GDM1 (cell line): ENCODE data around the gene CALD1.

ENCODE experiments used
- DNase-seq: peaks from one replicate; lab custom pipeline; 2025; lab: John Stamatoyannopoulos, UW

CALD1 gene

DNA sequence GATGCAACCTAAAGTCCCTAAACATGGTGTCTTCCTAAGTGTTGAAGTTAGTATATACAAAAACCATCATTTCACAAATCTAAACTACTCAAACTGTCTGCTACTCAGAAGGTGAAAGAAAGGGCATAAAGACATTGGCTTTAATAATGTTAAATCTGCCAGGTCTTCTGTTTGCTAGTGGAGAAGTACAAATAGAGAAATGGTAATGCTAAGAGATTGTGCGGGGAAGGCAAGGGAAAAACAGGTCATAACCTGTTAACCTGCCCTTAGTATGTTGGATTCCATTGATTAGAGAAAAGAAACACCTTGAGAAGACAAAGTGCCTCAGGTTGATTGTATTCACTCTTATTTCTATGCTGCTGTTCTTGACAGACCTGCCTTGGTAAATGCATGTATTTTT is 80.3 kb downstream of the CALD1 start:
- no peak for DNase-seq

DNA sequence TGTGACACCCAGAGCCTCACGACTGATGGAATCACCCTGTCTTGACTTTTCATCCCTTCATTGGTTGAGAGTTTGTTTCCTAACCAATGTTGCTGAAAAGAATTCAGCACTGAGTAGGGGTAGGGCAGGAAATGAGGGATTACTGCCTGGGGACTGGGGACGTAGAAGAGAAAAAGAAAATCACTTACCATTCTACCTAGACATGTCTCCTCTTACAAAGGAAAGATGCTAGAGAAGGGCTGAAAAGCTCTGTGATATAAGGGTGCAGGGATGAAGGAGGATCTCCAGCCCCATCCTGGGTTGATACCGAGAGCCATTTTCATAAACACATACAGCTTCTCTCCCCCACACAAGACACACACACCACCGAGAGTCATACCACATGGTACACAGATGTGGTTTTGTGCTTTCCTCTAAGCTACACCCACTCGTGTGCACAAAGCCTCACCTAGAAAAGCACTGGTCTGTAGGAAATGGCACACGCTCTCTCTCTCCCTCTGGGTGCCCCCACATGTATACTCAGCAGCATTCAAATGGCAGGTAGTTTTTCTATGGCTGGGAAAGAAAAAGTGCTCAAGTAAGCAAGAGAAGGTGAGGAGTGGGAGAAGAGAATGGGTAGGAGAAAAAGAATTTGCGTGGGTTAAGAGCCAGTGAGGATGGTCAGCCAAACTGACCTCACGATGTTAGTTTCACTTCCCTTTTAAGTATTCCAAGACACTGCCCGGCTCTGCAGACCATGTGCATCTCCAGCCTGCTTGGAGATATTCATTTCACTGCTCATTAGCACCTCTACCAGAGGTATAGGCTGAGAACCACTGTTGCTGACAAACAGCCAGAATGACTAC is 85.8 kb downstream of the CALD1 start:
- DNase-seq: no peak

DNA sequence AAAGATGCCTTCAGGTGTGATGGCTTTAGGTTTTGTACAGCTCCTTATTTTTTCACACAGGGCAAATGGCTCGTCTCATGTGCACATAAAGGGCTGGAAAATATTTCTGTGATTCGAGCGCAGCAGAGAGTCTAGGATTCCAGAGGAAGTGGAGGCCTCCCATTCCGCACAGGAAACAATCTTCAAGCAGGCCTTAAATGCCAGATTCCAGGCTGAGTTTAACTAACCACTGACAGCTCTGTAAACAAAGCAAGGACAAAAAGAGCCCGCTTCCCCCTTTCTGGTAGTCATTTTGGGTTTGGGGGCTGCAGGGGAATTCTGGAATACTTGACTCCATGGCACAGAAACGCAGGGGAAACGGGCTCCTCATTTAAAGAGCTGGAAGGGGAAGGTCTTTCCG is 87.2 kb downstream of the CALD1 start:
- DNase-seq: no peak

DNA sequence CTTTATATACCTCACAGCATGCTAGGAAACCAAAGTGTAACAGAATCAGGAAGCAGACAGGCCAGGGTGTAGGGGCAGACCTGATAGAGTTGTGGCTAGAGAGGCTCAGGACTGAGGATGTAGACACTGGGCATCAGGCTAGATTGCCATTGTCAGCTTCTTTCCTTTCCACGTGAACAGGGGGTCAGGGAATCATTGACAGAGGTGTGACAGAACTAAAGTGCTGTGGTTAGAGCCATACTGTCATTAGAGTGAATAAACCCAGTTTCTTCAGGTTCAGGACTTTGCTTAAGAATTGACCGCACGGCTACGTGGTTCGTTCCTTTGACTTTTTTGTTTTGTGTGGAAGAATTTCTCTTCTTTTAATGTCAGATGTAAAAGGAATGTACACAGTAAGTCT is 90.7 kb downstream of the CALD1 start:
- DNase-seq: no peak

DNA sequence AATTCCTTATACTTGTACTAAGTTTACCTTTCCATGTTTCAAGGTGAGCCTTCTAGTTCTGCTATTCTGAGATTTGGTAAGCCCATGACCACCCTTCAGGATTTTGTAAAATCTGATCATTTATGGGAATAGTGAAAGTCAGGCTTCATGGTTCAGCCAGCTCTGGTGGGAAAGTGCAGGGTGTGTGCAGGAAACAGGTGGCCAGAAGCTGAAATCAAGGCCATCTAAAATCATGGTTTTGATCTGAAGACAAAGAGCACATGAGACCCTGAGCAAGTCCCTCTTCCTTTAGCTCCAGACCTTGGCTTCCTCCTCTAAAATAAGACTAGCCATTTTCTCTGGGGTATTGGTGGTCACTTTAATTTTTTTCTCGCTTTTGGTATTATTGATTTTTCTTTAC is 91.3 kb downstream of the CALD1 start:
- no peak for DNase-seq

DNA sequence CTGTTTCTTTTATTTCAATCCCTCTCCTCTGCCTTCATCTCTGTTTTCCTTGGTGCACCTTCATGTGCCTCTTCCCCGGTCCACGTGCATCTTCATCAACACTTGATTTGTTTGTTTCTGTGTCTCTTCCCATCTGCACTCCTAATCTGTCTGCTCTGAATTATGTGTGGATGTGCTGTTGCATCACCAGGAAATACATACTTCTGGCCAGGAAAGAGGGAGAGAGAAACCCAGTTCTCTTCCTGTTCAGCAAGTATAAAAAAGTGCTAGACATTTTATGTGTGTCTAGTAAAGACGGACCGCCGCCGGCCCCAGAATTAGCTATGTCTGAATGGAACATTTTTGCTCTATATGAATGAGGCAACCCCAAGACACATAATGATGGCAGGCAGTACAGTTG is 93.8 kb downstream of the CALD1 start:
- no peak for DNase-seq

DNA sequence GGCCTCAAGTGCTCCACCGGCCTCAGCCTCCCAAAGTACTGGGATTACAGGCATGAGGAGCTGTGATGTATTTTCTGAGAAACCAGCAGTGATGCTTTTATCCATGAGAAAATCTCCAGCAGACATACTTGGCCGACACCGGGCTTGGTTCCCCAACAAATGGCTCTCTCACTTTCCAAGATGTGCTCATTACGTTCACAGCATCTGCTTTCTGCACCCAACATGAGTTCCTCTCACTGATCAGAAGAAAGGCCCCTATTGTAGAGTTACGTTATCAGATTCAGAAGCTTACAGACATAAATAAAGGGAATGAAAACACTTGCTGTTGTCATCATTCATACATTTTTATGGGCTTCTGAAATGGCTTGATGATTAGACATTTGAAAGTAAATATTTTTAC is 95.0 kb downstream of the CALD1 start:
- DNase-seq: no peak

DNA sequence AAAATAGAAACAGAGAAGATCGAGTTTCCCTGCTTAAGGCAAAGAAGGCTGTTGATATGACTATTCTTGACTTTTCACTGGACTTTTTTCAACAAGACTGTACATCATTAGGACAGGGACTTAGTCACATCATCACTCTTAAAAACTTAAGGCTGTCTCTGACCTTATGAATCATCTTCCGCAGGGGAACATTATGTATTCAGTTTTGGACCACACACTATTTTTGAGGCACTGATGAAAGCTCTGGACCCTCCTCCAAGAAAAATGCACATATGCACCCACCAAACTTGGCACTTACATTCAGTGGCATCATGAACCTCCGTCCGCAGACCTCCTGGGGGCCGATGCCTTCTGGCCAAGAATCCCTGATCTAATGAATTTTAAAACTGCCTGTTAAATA is 96.4 kb downstream of the CALD1 start:
- DNase-seq: no peak

DNA sequence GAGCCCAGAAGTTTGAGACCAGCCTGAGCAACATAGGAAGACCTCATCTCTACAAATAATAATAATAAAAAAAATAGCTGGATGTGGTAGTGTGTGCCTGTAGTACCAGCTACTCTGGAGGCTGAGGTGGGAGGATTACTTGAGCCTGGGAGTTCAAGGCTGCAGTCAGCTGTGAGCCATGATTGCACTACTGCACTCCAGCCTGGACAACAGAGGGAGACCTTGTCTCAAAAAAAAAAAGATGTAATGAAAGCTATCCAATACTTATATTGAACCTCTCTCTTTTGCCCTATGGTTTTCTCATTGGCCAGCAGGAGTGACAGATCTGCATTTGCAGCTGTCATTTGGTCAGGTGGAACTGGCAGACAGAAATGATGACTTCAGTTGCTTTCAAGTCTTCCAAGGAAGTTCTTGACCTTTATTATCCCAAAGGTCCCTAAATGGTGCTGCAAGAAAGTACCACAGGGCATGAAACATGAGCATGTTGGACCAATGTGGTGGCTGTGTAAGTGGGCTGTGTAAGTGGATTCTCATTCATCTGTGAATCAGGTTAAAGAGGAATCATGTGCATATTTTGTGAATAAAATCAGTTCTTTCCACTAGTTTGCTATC is 99.4 kb downstream of the CALD1 start:
- DNase-seq: no peak

DNA sequence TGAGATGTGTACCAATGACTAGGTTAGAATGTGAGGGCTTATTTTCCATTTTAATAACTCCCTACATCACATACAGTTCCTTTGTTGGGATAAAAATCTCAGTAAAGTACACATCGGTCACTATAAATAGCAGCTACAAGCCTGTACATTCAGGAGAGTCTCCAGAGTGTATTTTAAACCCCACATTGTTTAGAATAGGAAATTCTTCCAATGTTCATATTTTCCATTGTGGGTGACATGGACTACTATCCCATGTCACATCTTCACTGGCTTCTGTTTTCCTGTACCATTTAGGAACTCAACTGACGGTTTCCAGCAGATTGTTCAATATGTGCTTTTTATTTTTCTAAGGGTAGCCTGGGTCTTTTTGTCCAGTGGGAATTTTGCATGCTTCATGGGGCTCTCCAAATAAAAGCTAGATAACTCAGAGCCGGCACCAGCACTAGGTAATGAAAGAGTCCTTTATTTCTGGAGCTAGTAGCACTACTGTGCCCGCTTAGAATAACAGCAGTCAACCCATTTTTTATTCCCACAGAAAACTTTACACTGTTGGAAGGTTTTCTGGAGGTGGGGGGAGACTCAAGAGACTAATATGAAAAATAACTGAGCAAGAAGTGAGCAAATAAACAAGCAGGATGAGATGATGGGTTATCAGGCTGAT is 100.5 kb downstream of the CALD1 start:
- no peak for DNase-seq

DNA sequence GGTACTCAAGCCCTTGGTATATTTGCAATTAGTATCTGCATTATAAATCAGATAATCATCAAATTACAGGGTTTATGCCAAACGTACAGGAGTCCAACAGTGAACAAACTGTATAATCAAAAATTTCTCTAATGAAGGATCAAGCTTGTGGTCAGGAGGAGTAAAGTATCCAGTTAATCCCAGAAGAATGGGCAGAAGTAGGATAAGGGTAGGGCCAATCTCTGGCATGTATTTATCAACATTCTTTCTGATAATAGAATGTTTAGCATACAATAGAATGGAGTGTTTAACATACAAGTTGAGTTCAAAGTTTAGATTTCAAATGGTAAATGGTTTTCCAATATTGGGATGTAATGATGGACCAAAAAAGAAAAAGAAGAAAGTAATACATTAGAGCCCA is 103.0 kb downstream of the CALD1 start:
- DNase-seq: no peak

DNA sequence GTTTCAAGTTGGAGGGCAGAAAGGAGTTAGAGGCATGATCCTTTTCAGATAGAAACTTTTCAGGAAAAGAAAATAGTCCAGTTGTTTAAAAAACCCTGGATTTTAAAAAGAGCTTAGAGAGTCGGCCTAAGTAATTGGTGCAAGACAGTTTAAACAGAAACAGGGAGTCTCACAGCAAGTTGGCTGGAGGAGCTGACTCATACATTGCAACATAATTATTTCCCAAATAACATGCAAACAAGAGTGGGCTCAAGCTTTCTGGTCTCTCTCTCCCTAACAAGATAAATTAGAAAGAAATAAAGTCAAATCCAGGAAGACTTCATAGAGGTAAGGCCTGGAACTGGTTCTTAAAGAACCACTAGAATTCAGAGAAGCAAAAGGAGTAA is 106.5 kb downstream of the CALD1 start:
- no peak for DNase-seq

DNA sequence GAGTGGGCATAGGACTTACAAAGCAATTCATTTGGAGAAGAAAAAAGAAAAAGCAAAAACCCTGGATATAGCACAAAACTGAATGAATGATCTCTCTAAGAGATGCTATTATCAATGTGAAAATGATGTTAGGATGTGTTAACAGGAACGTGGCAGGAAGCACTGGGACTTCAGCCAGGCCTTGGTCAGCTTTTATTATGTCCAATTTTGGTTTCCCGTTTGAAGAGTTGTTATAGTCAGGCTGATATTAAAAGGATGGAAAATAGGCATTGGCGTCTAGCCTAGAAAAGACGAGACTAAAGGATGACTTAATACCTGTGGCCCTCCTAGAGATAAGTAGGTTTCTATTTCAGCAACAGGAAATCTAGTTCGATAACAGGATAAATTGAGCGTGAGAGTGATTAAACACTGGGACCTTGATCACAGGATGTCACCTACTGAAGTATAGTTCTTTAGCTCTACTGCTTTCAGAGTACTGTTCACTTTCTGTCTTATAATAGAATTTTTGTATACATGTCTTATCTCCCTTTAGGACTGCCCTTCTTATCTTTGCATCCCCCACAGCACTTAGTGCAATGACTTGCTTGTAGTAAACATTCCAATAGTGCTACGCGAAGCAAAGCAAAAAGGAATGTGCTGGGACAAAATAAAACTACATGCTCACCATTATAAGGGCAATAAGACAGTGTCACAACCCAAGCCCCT is 107.1 kb downstream of the CALD1 start:
- DNase-seq: no peak

DNA sequence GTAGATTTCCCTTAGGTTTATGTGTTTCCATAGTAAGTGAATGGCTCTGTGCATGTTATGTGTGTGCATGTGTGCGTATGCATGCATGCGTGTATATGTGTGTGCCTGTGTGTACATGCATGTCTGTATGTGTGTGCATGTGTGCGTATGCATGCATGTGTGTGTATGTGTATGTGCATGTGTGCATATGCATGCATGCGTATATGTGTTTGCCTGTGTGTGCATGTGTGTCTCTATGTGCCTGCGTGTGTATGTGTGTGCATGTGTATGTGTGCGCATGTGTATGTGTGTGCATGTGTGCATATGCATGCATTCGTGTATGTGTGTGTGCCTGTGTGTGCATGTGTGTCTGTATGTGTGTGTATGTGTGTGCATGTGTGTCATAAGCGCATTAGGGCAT is 108.1 kb downstream of the CALD1 start:
- DNase-seq: no peak

DNA sequence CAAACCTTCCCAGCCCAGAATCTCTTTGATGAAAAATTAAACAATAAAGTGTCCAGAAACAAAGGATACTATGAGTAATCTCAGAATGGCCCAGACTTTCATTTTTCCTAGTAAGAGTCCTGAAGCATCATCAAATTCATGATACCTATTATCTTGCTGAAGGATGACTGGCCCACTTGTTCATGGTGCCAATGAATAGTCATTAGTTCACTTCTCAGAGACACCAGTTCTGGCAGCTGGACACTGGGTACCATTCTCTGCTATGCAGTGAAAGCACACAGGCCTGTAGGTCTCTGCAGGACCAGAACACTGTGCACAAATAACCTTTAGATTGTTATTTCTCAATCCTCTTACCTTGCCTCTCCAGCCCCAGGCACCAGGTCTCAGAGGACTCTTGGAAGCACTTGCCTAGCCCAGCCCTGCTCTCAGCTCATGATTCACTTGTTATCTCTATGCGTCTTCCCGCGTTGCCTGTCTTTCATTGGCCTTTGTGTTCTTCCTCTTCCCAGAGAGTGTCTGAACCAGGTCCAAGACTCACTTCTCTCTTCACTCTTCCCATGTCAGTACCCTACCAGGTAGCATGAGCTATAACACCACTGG is 108.8 kb downstream of the CALD1 start:
- DNase-seq: no peak

DNA sequence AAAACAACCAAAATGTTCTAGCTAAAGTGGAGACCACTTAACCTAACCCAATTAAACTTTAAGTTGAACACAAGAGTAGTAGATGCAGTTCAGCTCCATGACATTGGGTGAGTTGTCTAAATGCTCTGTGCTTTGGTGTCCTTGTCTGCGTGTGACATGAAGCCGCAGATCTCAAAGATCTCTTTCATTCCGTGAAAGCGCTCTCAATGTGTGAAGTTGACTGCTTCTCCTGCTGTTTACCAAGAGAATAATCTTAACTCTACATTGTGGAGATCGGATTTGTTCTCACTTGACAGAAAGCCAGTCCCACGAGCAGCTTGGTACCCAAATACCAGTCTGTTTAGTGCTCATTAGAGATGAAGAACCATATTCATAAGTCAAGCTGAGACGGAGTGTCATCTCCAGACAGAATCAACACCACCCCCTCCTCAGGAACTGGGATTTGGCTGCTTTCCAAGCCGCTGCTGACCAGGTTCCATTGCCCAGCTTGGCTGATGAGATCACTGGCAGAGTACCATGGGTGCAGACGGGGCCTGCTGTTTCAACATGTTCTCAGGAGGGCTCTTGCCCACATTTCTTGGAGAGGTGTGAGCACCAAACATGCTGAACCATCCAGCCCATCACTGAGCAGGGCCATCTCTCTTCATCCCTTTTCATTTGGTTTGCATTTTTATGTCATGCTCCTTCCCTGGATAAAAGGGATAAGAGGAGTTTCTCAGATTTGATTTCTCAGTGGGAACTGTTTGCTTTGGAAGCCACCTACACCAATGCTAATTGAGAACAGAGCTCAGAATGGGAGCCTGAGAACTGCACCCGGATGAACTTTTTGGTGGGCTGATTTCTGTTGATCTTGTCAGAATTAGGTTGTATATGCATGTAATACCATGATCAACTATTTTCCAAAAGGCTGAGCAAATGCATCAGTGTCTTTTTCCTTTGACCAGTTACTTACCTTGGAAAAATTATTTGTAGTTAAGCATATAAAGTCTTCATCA is 111.1 kb downstream of the CALD1 start:
- no peak for DNase-seq

DNA sequence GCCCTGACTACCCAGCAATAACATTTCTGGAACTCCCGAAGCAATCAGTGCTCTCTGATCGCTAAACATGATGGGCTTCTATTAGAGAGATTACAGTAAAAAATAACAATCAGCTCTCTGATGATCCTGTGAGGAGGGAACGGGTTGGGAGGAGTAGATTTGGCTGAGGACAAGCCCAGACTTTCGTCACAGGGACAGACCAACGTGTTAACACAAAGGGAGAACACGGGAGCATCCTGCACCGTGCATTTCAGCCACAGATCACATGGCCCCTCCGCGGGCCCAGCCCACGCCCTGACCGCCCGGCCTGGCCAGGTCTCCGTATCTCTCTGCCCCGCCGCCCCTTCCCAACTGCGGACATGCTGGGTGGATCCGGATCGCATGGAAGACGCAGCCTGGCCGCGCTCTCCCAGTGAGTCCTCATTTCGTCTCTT is 111.8 kb downstream of the CALD1 start:
- no peak for DNase-seq

DNA sequence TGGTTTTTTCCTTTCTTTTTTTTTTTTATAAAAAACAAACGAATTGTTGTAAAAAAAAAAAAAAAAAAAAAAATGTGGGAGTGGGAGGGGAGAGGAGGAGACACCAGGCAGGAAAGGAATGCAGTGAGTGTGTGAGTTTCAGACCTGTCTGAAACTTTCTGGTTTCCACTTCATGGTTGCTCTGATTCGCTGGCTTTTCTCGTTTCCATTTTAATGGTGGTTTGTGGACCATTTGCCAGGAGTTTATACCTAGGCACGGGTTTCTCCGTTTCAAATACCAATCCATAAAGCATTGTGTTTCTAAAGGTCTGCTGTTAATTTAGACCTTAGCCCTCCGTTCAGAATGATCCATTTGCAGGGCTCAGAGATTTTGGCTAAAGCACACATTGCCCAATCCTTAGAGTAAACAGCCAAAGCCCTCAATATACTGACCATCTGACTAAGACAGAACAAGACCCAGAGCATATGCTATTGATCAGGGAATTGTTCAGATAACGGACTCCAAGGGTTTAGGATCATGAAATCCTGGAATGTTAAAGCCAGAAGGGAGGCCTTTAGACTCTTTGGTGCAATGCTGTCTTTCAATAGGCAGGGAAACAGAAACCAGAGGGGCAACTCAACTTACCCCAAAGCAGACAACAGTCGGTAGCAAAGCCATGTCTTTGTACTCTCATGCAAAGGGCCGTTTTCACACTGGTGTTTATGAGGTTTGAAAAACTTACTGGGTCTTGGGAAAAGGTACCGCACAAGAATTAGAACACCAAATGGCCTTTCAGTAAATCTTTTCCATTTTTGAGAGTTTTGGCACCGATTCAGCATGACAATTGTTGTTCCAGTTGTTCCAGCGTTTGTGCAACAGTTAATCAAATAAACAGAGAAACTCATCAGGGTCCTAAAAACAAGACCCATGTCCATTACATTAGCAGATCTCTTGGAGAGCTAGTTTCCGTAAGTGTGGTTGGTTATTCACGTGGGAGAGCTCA is 112.6 kb downstream of the CALD1 start:
- DNase-seq: no peak

DNA sequence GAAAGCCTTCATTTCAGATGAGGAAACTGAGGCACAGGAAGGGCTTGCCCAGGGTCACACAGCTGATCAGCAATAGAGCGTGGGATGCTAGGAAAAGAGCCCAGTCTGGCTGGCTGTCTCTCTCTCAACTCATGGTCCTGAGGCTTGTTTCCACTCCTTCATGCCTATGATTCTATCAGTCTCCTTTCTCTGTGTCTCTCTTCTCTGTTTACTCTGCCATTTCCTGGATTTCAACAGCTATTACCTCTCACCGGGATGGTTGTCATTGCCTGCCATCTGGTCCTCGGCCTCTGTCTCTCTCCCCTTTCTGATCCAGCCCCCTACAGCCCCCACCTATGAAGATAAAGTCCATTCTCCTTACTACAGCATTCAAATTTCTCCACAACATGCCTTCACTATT is 113.5 kb downstream of the CALD1 start:
- no peak for DNase-seq

DNA sequence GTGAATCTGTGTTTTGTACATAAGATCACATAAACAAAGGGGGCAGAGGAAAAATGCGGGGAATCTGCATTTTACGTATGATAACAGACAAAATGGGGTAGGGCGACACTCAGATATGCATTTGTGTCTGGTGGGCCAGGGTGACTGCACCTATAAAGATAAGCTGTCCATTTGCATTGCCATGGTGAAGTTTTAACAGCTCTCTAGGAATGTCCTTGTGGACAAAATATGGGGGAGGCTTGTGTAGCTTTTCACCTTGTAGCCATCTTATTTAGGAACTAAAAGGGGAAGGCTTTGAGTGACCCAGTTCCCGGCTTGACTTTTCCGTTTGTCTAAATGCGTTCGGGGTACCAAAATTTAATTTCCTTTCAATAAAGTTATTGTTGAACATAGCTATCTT is 114.5 kb downstream of the CALD1 start:
- no peak for DNase-seq
